ENCODE results near the gene MRGPRF.
A peak's percentile ranks its signal among the peaks of the same experiment; 100 is the strongest.

MRGPRF gene

GRCh38 chr11:69014898-69015549 lies 2.0 kb upstream of the MRGPRF start:
- DNase-seq, result no peak

- peak; percentile 77 for DNase-seq
Measured at GRCh38 chr11:69014084-69014851, 1.2 kb upstream of the MRGPRF start.

GRCh38 chr11:69012092-69013008 lies 696 bp downstream of the MRGPRF start:
- DNase-seq, result no peak

- no peak for DNase-seq
Measured at GRCh38 chr11:69011624-69012091, 1.4 kb downstream of the MRGPRF start.

GRCh38 chr11:69010964-69011623 lies 2.0 kb downstream of the MRGPRF start:
- peak; percentile 48 for DNase-seq

GRCh38 chr11:69010361-69010891 lies 2.6 kb downstream of the MRGPRF start:
- peak; percentile 19 for DNase-seq

- DNase-seq, result peak; percentile 17
Measured at GRCh38 chr11:69009441-69010211, 3.4 kb downstream of the MRGPRF start.

GRCh38 chr11:69008737-69009440 lies 4.2 kb downstream of the MRGPRF start:
- no peak for DNase-seq

GRCh38 chr11:69007975-69008381 lies 5.1 kb downstream of the MRGPRF start:
- no peak for DNase-seq

GRCh38 chr11:69006816-69007215 lies 6.2 kb downstream of the MRGPRF start:
- no peak for DNase-seq

GRCh38 chr11:69005631-69006368 lies 7.2 kb downstream of the MRGPRF start:
- DNase-seq, result no peak

- DNase-seq, result no peak
Measured at GRCh38 chr11:69005183-69005630, 7.8 kb downstream of the MRGPRF start.

GRCh38 chr11:69004411-69005182 lies 8.4 kb downstream of the MRGPRF start:
- DNase-seq, result no peak

- DNase-seq, result no peak
Measured at GRCh38 chr11:69003866-69004367, 9.1 kb downstream of the MRGPRF start.

- DNase-seq, result no peak
Measured at GRCh38 chr11:69003301-69003865, 9.7 kb downstream of the MRGPRF start.

GRCh38 chr11:69002570-69003231 lies 10.3 kb downstream of the MRGPRF start:
- no peak for DNase-seq

GRCh38 chr11:69002110-69002569 lies 10.9 kb downstream of the MRGPRF start:
- DNase-seq, result no peak

Data from NCI-H69 (cell line).